Neural cell (in vitro differentiated cells): ENCODE measurements around the gene IFIT3. TPM values are rescaled to one million over a fixed set of nuclear protein-coding genes. Genes with fewer than 3 reads are reported as not detected.

ENCODE experiments used
- H2AFZ ChIP-seq: fragments of 200-600, 300-800 bp; sonication (generic), shearing (Covaris generic); 2 replicates; pipeline ENCODE4 v1.6.0; 2014; ENCODE audit warnings: low read depth, mild to moderate bottlenecking, antibody characterized with exemption, low read length, moderate library complexity
- H3F3A ChIP-seq: fragments of 200-600 bp; shearing (Covaris generic); 2 replicates; pipeline ENCODE4 v1.6.1; 2016; ENCODE audit warnings: mild to moderate bottlenecking, moderate library complexity, mixed read lengths, antibody characterized with exemption, low read length; ENCODE audit not compliant: insufficient read depth, poor library complexity, severe bottlenecking
- H3K27ac ChIP-seq: fragments of 200-600, 300-800 bp; sonication (generic), shearing (Covaris generic); 2 replicates; pipeline ENCODE4 v1.5.1; 2014; ENCODE audit warnings: mild to moderate bottlenecking, low read length, moderate library complexity
- H3K27me3 ChIP-seq: fragments of 300-800, 200-600 bp; sonication (generic), shearing (Covaris generic); 2 replicates; pipeline ENCODE4 v1.6.0; 2014; ENCODE audit warnings: mild to moderate bottlenecking, low read depth, low read length, moderate library complexity; ENCODE audit not compliant: insufficient read depth
- H3K36me3 ChIP-seq: fragments of 300-800, 200-600 bp; sonication (generic), shearing (Covaris generic); 2 replicates; pipeline ENCODE4 v1.5.1; 2014; ENCODE audit warnings: mild to moderate bottlenecking, antibody characterized with exemption, low read length, moderate library complexity; ENCODE audit not compliant: insufficient read depth
- H3K4me2 ChIP-seq: fragments of 300-800, 200-600 bp; sonication (generic), shearing (Covaris generic); 2 replicates; pipeline ENCODE4 v1.6.0; 2014; ENCODE audit warnings: mild to moderate bottlenecking, low read length
- H3K4me3 ChIP-seq: fragments of 300-800, 200-600 bp; sonication (generic), shearing (Covaris generic); 2 replicates; pipeline ENCODE4 v1.5.1; 2014; ENCODE audit warnings: mild to moderate bottlenecking, low read length, moderate library complexity
- H3K79me2 ChIP-seq: fragments of 200-600 bp; shearing (Covaris generic); replicated peaks from 2 replicates; pipeline ENCODE4 v1.6.0; 2014; ENCODE audit warnings: mild to moderate bottlenecking, low read length, moderate library complexity; ENCODE audit not compliant: insufficient read depth
- H3K9ac ChIP-seq: fragments of 300-800, 200-600 bp; sonication (generic), shearing (Covaris generic); 2 replicates; pipeline ENCODE4 v1.6.1; 2016; ENCODE audit warnings: mild to moderate bottlenecking, low read length, mixed read lengths
- H3K9me2 ChIP-seq: fragments of 200-600 bp; shearing (Covaris generic); 2 replicates; pipeline ENCODE4 v1.6.1; 2016; ENCODE audit warnings: mild to moderate bottlenecking, low read length, mixed read lengths; ENCODE audit not compliant: insufficient read depth
- H3K9me3 ChIP-seq: fragments of 200-600, 300-800 bp; sonication (generic), shearing (Covaris generic); 2 replicates; pipeline ENCODE4 v1.6.1; 2016; ENCODE audit warnings: mild to moderate bottlenecking, mixed run types, low read length, moderate library complexity, mixed read lengths
- H4K20me1 ChIP-seq: fragments of 200-600 bp; shearing (Covaris generic); 2 replicates; pipeline ENCODE4 v1.6.1; 2016; ENCODE audit warnings: mild to moderate bottlenecking, mixed run types; ENCODE audit not compliant: insufficient read depth
- EP300 ChIP-seq: fragments of 450-650 bp; conservative IDR thresholded peaks from 2 replicates; pipeline ENCODE4 v1.6.1; 2014; ENCODE audit warnings: antibody characterized with exemption, mild to moderate bottlenecking, moderate library complexity; ENCODE audit not compliant: poor library complexity, severe bottlenecking
- EZH2 ChIP-seq: fragments of 200-600, 300-800 bp; shearing (Covaris generic), sonication (generic); IDR thresholded peaks from 2 replicates; pipeline ENCODE4 v1.6.1; 2014; ENCODE audit warnings: antibody characterized with exemption, low read length, borderline replicate concordance, mild to moderate bottlenecking; ENCODE audit not compliant: insufficient read depth, poor library complexity, severe bottlenecking
- MXI1 ChIP-seq: fragments of 450-650 bp; conservative IDR thresholded peaks from 2 replicates; pipeline ENCODE4 v1.6.1; 2014; ENCODE audit warnings: antibody characterized with exemption, mild to moderate bottlenecking; ENCODE audit not compliant: poor library complexity, severe bottlenecking
- POLR2AphosphoS5 ChIP-seq: IDR thresholded peaks from 2 replicates; pipeline ENCODE4 v1.6.1; 2012
- RAD21 ChIP-seq: fragments of 450-650 bp; conservative IDR thresholded peaks from 2 replicates; pipeline ENCODE4 v1.6.1; 2014; ENCODE audit warnings: antibody characterized with exemption, mild to moderate bottlenecking, moderate library complexity
- REST ChIP-seq: IDR thresholded peaks from 2 replicates; pipeline ENCODE4 v1.6.1; 2012; ENCODE audit warnings: borderline replicate concordance
- SMC3 ChIP-seq: fragments of 450-650 bp; conservative IDR thresholded peaks from 2 replicates; pipeline ENCODE4 v1.6.1; 2014; ENCODE audit warnings: antibody characterized with exemption, mild to moderate bottlenecking, moderate library complexity; ENCODE audit not compliant: poor library complexity
- TAF1 ChIP-seq: IDR thresholded peaks from 2 replicates; pipeline ENCODE4 v1.6.1; 2012; ENCODE audit warnings: low read depth
- polyA plus RNA-seq: library from polyadenylated mRNA; depleted of rRNA; stranded (reverse); fragments of >200 nt; gene quantifications from 2 replicates; pipeline ENCODE4 v1.2.3, GENCODE V29; 2014
- TF ChIP-seq, protein P1 (sequence below): fragments of 450-650 bp; IDR thresholded peaks from 2 replicates; pipeline ENCODE4 v1.5.1; 2014; ENCODE audit warnings: antibody characterized with exemption, mild to moderate bottlenecking, moderate library complexity; ENCODE audit not compliant: poor library complexity, severe bottlenecking

The IFIT3 gene
- polyA plus RNA-seq, 1 donor from 2014 or later = 0.24 TPM

GRCh38 chr10:89278900-89279392 lies 48.9 kb upstream of the IFIT3 start:
- Histone ChIP-seq H3K36me3 (no peaks in the 10 kb centered on the region), H4K20me1 (no peaks in the 10 kb centered on the region), H3K27ac (no peak overlapping the region), H3K4me3 (no peak overlapping the region), H3K4me2 (no peak overlapping the region), H3K79me2 (no peaks in the 10 kb centered on the region), H3F3A (no peaks in the 10 kb centered on the region), H3K9me2 (no peaks in the 10 kb centered on the region), H2AFZ (no peak overlapping the region), H3K27me3 (no peaks in the 10 kb centered on the region), H3K9me3 (no peaks in the 10 kb centered on the region), H3K9ac (no peak overlapping the region)
- TF ChIP-seq EP300 (no peak), REST (no peak), TAF1 (no peak), EZH2 (no peak), MXI1 (no peak), POLR2AphosphoS5 (no peak), SMC3 (no peak)
- TF ChIP-seq, protein P1, sequence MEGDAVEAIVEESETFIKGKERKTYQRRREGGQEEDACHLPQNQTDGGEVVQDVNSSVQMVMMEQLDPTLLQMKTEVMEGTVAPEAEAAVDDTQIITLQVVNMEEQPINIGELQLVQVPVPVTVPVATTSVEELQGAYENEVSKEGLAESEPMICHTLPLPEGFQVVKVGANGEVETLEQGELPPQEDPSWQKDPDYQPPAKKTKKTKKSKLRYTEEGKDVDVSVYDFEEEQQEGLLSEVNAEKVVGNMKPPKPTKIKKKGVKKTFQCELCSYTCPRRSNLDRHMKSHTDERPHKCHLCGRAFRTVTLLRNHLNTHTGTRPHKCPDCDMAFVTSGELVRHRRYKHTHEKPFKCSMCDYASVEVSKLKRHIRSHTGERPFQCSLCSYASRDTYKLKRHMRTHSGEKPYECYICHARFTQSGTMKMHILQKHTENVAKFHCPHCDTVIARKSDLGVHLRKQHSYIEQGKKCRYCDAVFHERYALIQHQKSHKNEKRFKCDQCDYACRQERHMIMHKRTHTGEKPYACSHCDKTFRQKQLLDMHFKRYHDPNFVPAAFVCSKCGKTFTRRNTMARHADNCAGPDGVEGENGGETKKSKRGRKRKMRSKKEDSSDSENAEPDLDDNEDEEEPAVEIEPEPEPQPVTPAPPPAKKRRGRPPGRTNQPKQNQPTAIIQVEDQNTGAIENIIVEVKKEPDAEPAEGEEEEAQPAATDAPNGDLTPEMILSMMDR = no peak

DNA sequence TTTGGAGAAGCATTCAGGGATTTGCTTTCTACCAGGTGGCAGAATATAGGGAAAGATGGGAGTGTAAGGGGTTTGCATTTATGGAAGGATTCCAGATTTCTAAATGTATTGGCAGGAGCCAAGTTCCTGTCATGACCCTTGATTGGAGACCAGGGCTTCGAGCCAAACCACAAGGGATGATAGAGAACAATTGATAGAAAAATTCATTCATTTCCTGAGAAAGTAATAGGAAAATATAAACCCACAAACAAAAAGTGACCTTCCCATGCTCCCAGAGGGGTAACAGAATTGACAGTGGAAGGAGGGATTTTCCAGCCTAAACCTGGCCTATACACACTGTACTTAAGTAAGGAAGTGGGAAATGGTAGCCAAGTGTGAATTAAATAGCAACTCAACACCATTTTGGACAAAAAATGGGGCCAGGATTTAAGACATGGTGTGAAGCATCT lies 48.4 kb upstream of the IFIT3 start:
- H3F3A ChIP-seq = peaks cover 3% of the 10 kb centered on the region
- no peaks in the 10 kb centered on the region for H4K20me1 ChIP-seq
- no peak overlapping the region for H3K4me3 ChIP-seq
- H3K4me2 ChIP-seq = no peak overlapping the region
- H3K9me3 ChIP-seq = no peaks in the 10 kb centered on the region
- no peak for TF ChIP-seq RAD21
- no peak for TF ChIP-seq MXI1
- TF ChIP-seq, protein P1 = no peak
- no peak for TF ChIP-seq EP300
- no peak for TF ChIP-seq SMC3
- TF ChIP-seq REST = no peak
- no peak for TF ChIP-seq TAF1
- TF ChIP-seq POLR2AphosphoS5 = no peak
- H3K27me3 ChIP-seq = no peaks in the 10 kb centered on the region
- no peak overlapping the region for H2AFZ ChIP-seq
- no peaks in the 10 kb centered on the region for H3K9me2 ChIP-seq
- no peaks in the 10 kb centered on the region for H3K79me2 ChIP-seq
- H3K9ac ChIP-seq = no peak overlapping the region
- no peak overlapping the region for H3K27ac ChIP-seq
- H3K36me3 ChIP-seq = no peaks in the 10 kb centered on the region
